Chondrocyte (in vitro differentiated cells): Measurements from ENCODE around the gene NCAPH2. TPM values are rescaled to one million over a fixed set of nuclear protein-coding genes. Genes with fewer than 3 reads are reported as not detected.
A peak's percentile ranks its signal among the peaks of the same experiment; 100 is the strongest.

ENCODE experiments used
- DNase-seq: peaks from one replicate; pipeline ENCODE4 v3.0.0; 2021; ENCODE audit warnings: mixed read lengths, low spot score
- H3K27ac Mint-ChIP-seq: one replicate; pipeline ENCODE4 v1.8.0; 2021; ENCODE audit warnings: mild to moderate bottlenecking, moderate library complexity, mixed read lengths; ENCODE audit not compliant: unreplicated experiment
- H3K27me3 Mint-ChIP-seq: 2 replicates; pipeline ENCODE4 v1.8.0; 2021; ENCODE audit warnings: low read depth, mixed read lengths
- H3K36me3 Mint-ChIP-seq: 2 replicates; pipeline ENCODE4 v1.8.0; 2021; ENCODE audit warnings: low read depth, mixed read lengths
- H3K4me1 Mint-ChIP-seq: 2 replicates; pipeline ENCODE4 v1.8.0; 2021; ENCODE audit warnings: low read depth, mild to moderate bottlenecking, mixed read lengths
- H3K4me3 Mint-ChIP-seq: one replicate; pipeline ENCODE4 v1.8.0; 2021; ENCODE audit warnings: mild to moderate bottlenecking, moderate library complexity, mixed read lengths; ENCODE audit not compliant: unreplicated experiment
- H3K9me3 Mint-ChIP-seq: 2 replicates; pipeline ENCODE4 v1.8.0; 2021; ENCODE audit warnings: low read depth, mixed read lengths
- long read RNA-seq: library from polyadenylated mRNA; stranded (forward); transcript quantifications from one replicate; pipeline ENCODE4 v2.0.0, GENCODE V29; 2021
- total RNA-seq: library from RNA; stranded (reverse); gene quantifications from 3 replicates; pipeline ENCODE4 v1.2.1, GENCODE V29; 2021
- TF ChIP-seq, protein P1 (sequence below): fragments of 200-600 bp; sonication (generic); IDR thresholded peaks from 2 replicates; pipeline ENCODE4 v1.5.0; 2021; ENCODE audit warnings: antibody characterized with exemption, mild to moderate bottlenecking, moderate library complexity

The NCAPH2 gene
- total RNA-seq: 37.4 to 51.2 TPM (median 38.9 TPM) in 3 replicates
- long read RNA-seq, transcript NCAPH2-201 (20 exons, 1,996 nt): minor isoform, 10 of 76 reads
- long read RNA-seq, transcript NCAPH2-205 (20 exons, 2,037 nt): major isoform, 33 of 76 reads
- long read RNA-seq, partial matches to known transcripts: 20 of 76 reads
- long read RNA-seq, other reads (novel, unspliced or antisense): 13 of 76 reads

DNA sequence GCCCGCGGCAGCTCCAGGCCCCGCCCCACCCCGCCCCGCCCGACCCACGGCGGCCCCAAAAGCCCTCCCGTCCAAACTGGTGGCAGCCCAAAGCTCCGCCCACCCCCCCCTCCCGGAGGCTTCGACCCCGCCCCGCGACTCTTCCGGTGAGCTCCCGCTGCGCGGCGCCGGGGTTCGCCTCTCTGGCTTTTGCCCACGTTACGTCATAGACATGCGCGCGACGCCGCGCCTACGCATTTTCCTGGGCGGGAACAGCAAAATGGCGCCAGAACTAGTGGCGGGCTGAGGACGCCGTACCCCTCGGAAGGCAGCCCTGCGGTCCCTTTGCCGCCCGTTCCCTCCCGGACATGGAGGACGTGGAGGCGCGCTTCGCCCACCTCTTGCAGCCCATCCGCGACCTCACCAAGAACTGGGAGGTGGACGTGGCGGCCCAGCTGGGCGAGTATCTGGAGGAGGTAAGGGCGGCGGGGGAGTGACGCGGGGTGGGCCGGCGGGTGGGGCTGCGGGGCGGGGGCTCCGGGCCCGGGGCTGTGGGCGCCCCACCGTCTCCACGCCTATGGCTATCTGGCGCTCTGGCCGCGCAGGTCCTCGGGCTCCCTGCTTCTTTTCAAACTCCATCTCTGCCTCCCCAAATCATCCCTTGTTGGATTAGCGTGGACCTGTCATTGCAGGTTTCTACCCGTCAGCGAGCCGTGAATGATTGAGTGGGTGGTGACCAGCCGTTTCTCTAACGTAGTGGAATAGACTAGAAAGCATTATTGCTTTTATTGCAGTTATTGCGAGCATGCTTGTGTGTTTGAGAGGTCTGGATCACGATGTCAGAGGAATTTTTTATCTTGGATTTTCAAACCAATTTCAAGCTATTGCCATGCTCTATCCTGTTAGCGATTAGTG lies at the start of gene NCAPH2:
Gene NCAPH2, plus strand, starts transcription at position 234 of the 894 bp plus-strand sequence. Its CDS starts 114 bp downstream, at position 348.
- peak within 1 kb of the TSS; percentile 93 for H3K4me3 Mint-ChIP-seq
- peaks cover 13% of the 10 kb centered on the region for H3K4me1 Mint-ChIP-seq
- no peaks in the 10 kb centered on the region for H3K9me3 Mint-ChIP-seq
- peak; percentile 98 for DNase-seq
- TF ChIP-seq, protein P1, sequence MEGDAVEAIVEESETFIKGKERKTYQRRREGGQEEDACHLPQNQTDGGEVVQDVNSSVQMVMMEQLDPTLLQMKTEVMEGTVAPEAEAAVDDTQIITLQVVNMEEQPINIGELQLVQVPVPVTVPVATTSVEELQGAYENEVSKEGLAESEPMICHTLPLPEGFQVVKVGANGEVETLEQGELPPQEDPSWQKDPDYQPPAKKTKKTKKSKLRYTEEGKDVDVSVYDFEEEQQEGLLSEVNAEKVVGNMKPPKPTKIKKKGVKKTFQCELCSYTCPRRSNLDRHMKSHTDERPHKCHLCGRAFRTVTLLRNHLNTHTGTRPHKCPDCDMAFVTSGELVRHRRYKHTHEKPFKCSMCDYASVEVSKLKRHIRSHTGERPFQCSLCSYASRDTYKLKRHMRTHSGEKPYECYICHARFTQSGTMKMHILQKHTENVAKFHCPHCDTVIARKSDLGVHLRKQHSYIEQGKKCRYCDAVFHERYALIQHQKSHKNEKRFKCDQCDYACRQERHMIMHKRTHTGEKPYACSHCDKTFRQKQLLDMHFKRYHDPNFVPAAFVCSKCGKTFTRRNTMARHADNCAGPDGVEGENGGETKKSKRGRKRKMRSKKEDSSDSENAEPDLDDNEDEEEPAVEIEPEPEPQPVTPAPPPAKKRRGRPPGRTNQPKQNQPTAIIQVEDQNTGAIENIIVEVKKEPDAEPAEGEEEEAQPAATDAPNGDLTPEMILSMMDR: no peak
- H3K36me3 Mint-ChIP-seq: peaks cover 1% of the 10 kb centered on the region
- H3K27ac Mint-ChIP-seq: peak within 1 kb of the TSS; percentile 95
- H3K27me3 Mint-ChIP-seq: no peaks in the 10 kb centered on the region

DNA sequence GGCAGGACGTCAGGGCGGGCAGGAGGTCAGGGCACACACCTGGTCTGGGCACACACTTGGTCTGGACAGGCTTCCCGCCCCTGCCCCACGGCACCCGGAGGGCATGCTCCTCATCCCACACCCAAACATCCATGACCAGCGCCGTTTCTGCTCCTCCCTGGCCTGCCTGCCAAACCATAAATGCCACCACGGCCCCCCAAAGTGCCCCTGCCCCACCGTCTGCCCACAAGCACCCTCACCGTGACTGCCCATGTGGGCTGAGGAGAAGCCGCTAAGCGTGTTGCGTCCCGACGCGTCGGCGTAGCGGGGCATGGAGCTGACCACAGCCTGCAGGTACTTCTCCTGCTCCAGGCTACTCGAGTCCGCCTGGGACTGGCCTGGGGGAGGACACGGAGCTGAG lies 49.0 kb upstream of the NCAPH2 start:
- Mint-ChIP-seq H3K27me3 (no peaks in the 10 kb centered on the region), H3K36me3 (peaks cover 26% of the 10 kb centered on the region), H3K4me3 (no peak overlapping the region), H3K4me1 (no peaks in the 10 kb centered on the region), H3K9me3 (no peaks in the 10 kb centered on the region), H3K27ac (no peak overlapping the region)
- TF ChIP-seq, protein P1: no peak
- DNase-seq: no peak

DNA sequence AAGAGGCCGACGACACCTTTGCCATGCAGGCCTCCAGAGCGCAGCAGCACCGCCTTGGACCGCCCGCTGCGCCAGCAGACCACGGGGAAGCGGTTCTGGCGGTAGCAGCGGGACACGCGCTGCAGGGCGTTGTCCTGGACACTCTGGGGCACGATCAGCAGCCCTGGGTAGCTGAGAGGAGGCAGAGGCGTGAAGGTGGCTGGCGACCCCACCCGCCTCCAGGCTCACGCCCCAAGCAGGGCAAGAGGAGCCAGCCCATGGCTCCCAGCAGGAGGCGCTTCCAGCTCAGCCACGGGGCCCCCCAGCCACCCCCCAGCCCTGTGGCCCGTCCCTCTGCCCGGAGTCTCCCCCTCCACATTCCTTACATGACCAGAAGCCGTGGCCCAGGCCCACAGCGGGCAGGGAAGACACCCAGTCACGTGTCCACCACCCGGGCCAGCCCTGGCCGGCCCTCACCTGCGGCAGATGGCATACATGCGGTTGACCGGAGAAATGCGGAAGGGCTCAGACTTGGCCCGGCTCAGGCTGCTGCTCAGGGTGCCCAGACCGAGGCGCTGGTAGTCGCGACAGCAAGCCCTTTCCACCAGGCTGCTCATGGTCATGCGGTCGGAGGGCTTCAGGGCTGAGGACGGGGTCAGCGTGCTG lies 48.4 kb upstream of the NCAPH2 start:
- Mint-ChIP-seq H3K27me3 (no peaks in the 10 kb centered on the region), H3K36me3 (peaks cover 28% of the 10 kb centered on the region), H3K4me1 (no peaks in the 10 kb centered on the region), H3K4me3 (no peak overlapping the region), H3K27ac (no peak overlapping the region), H3K9me3 (no peaks in the 10 kb centered on the region)
- no peak for DNase-seq
- TF ChIP-seq, protein P1: peak; percentile 16

DNA sequence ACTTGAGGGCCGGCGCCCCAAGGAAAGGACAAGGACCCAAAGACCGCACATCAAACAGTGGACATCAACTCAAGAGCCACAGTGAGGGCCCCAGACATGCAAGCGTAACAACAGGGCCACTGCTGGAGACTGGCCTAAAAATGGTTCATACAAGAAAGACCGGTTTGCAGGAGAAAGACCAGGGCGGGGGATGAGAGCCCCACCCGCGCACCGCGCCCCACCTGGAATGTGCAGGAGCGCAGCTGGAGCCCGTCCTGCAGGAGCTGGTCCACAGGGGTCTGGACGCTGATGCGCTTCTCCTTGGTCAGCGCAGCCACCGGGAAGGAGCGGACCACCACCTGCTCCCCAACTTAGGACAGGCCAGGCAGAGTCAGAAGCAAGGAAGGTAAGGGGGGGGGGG lies 47.1 kb upstream of the NCAPH2 start:
- no peak overlapping the region for H3K27ac Mint-ChIP-seq
- no peaks in the 10 kb centered on the region for H3K4me1 Mint-ChIP-seq
- H3K27me3 Mint-ChIP-seq: no peaks in the 10 kb centered on the region
- H3K4me3 Mint-ChIP-seq: no peak overlapping the region
- H3K9me3 Mint-ChIP-seq: no peaks in the 10 kb centered on the region
- peaks cover 24% of the 10 kb centered on the region for H3K36me3 Mint-ChIP-seq
- TF ChIP-seq, protein P1: no peak
- no peak for DNase-seq

GRCh38 chr22:50461536-50461935 lies 46.5 kb upstream of the NCAPH2 start:
- peaks cover 25% of the 10 kb centered on the region for H3K36me3 Mint-ChIP-seq
- H3K4me1 Mint-ChIP-seq: no peaks in the 10 kb centered on the region

More at GRCh38 chr22:50461536-50461935, 46.5 kb upstream of the NCAPH2 start:
- TF ChIP-seq, protein P1: no peak
- Mint-ChIP-seq H3K4me3 (no peak overlapping the region), H3K27me3 (no peaks in the 10 kb centered on the region), H3K27ac (no peak overlapping the region), H3K9me3 (no peaks in the 10 kb centered on the region)
- DNase-seq: no peak
